KOPT-K1 (cell line): Measurements from ENCODE around the gene JTB.

Source experiments
- H3K27ac ChIP-seq: fragments of 200-600 bp; sonication (generic); 2 replicates; pipeline ENCODE4 v1.5.1; 2016; ENCODE audit warnings: antibody characterized with exemption, mild to moderate bottlenecking, low read depth, low read length; ENCODE audit not compliant: poor library complexity, severe bottlenecking
- H3K36me3 ChIP-seq: fragments of 200-600 bp; sonication (generic); 2 replicates; pipeline ENCODE4 v1.5.1; 2017; ENCODE audit warnings: antibody characterized with exemption, mild to moderate bottlenecking, low read length, moderate library complexity; ENCODE audit not compliant: insufficient read depth
- H3K9me3 ChIP-seq: fragments of 200-600 bp; sonication (generic); 2 replicates; pipeline ENCODE4 v1.5.1; 2017; ENCODE audit warnings: antibody characterized with exemption, low read length, mild to moderate bottlenecking; ENCODE audit not compliant: insufficient read depth, poor library complexity, severe bottlenecking

JTB gene

GRCh38 chr1:153933955-153934354 is 43.5 kb downstream of the JTB start:
- Histone ChIP-seq H3K27ac (no peak overlapping the region), H3K36me3 (peaks cover 90% of the 10 kb centered on the region), H3K9me3 (no peaks in the 10 kb centered on the region)

- H3K9me3 ChIP-seq = no peaks in the 10 kb centered on the region
- peaks cover 88% of the 10 kb centered on the region for H3K36me3 ChIP-seq
- H3K27ac ChIP-seq = no peak overlapping the region
Measured at GRCh38 chr1:153933430-153933829, 44.0 kb downstream of the JTB start.

GRCh38 chr1:153932156-153933131 is 45.0 kb downstream of the JTB start:
- Histone ChIP-seq H3K27ac (no peak overlapping the region), H3K36me3 (peaks cover 82% of the 10 kb centered on the region), H3K9me3 (no peaks in the 10 kb centered on the region)

- Histone ChIP-seq H3K36me3 (peaks cover 60% of the 10 kb centered on the region), H3K9me3 (no peaks in the 10 kb centered on the region), H3K27ac (no peak overlapping the region)
Measured at GRCh38 chr1:153929981-153930948, 47.2 kb downstream of the JTB start.

- no peaks in the 10 kb centered on the region for H3K9me3 ChIP-seq
- no peak overlapping the region for H3K27ac ChIP-seq
- peaks cover 52% of the 10 kb centered on the region for H3K36me3 ChIP-seq
Measured at GRCh38 chr1:153929426-153929825, 48.0 kb downstream of the JTB start.

GRCh38 chr1:153928791-153929341 is 48.6 kb downstream of the JTB start:
- peaks cover 46% of the 10 kb centered on the region for H3K36me3 ChIP-seq
- no peaks in the 10 kb centered on the region for H3K9me3 ChIP-seq
- no peak overlapping the region for H3K27ac ChIP-seq

GRCh38 chr1:153928245-153928644 is 49.2 kb downstream of the JTB start:
- peaks cover 40% of the 10 kb centered on the region for H3K36me3 ChIP-seq
- no peak overlapping the region for H3K27ac ChIP-seq
- no peaks in the 10 kb centered on the region for H3K9me3 ChIP-seq

GRCh38 chr1:153926405-153926804 is 51.1 kb downstream of the JTB start:
- Histone ChIP-seq H3K9me3 (no peaks in the 10 kb centered on the region), H3K27ac (no peak overlapping the region), H3K36me3 (peaks cover 26% of the 10 kb centered on the region)
